GDM1 (cell line): ENCODE data around the gene ETV2.
"Not testable (repeated sequence)": the region's sequence is repeated elsewhere in the genome, so short reads cannot be mapped to it uniquely, and the experiment has no call there.

ENCODE experiments used
- DNase-seq: peaks from one replicate; lab custom pipeline; 2025; lab: John Stamatoyannopoulos, UW

The ETV2 gene

GRCh38 chr19:35628565-35629331 lies 12.8 kb upstream of the ETV2 start, which contains the start of gene RBM42:
TSS of gene RBM42 (plus strand) at chr19:35629036. CDS start at chr19:35629154, 118 bp downstream.
- peak; percentile 99 for DNase-seq

- no peak for DNase-seq
Observed at GRCh38 chr19:35629332-35629633, 12.3 kb upstream of the ETV2 start.

GRCh38 chr19:35633727-35634440 lies 7.7 kb upstream of the ETV2 start:
- DNase-seq, result no peak

- DNase-seq, result no peak
Observed at GRCh38 chr19:35636651-35637050, 4.9 kb upstream of the ETV2 start.

GRCh38 chr19:35637165-35637564 lies 4.4 kb upstream of the ETV2 start:
- no peak for DNase-seq

GRCh38 chr19:35639321-35639639 lies 2.3 kb upstream of the ETV2 start:
- DNase-seq, result no peak

- DNase-seq, result no peak
Observed at GRCh38 chr19:35639863-35640262, 1.7 kb upstream of the ETV2 start.

GRCh38 chr19:35642312-35642711 lies 767 bp downstream of the ETV2 start:
- DNase-seq, result no peak

- no peak for DNase-seq
Observed at GRCh38 chr19:35642798-35643254, 1.3 kb downstream of the ETV2 start.

GRCh38 chr19:35643255-35644205 lies 2.0 kb downstream of the ETV2 start:
- DNase-seq, result peak; percentile 75

- peak; percentile 93 for DNase-seq
Observed at GRCh38 chr19:35644206-35644986, 2.9 kb downstream of the ETV2 start.

- peak; percentile 70 for DNase-seq
Observed at GRCh38 chr19:35644987-35645679, 3.6 kb downstream of the ETV2 start.

GRCh38 chr19:35645680-35646511 lies 4.4 kb downstream of the ETV2 start:
- no peak for DNase-seq

- DNase-seq, result peak; percentile 94
Observed at GRCh38 chr19:35648017-35648961, 6.7 kb downstream of the ETV2 start, which contains the start of gene COX6B1. TSS of gene COX6B1 (plus strand) at chr19:35648323. CDS start at chr19:35651244, 2,921 bp downstream.

GRCh38 chr19:35650581-35650980 lies 9.0 kb downstream of the ETV2 start:
- DNase-seq, result peak; percentile 16

GRCh38 chr19:35654828-35655227 lies 13.3 kb downstream of the ETV2 start:
- not testable (repeated sequence) for DNase-seq

GRCh38 chr19:35655600-35655999 lies 14.1 kb downstream of the ETV2 start:
- no peak for DNase-seq

- no peak for DNase-seq
Observed at GRCh38 chr19:35656700-35657099, 15.2 kb downstream of the ETV2 start.
